Left forelimb (tissue), 1 donor: Measurements from ENCODE around the gene PLA2G15.
A peak's percentile ranks its signal among the peaks of the same experiment; 100 is the strongest.

Source experiments
- DNase-seq: peaks from one replicate; pipeline ENCODE4 v3.0.0-alpha.2; 2018; ENCODE audit warnings: low spot score

PLA2G15 gene

DNA sequence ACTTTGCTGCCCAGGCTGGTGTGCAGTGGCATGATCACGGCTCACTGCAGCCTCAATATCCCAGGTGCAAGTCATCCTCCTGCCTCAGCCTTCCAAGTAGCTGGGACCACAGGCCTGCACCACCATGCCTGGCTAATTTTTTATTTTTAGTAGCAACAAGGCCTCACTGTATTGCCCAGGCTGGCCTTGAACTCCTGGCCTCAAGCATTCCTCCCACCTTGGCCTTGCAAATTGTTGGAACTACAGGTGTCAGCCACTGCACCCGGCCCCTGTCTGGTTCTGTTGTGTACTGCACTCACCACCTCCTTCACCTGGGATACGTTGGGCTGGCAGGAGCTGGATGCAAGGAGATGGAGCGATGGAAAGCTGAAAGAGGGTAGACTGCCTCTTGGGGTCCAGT is 8.5 kb downstream of the PLA2G15 start:
- no peak for DNase-seq

DNA sequence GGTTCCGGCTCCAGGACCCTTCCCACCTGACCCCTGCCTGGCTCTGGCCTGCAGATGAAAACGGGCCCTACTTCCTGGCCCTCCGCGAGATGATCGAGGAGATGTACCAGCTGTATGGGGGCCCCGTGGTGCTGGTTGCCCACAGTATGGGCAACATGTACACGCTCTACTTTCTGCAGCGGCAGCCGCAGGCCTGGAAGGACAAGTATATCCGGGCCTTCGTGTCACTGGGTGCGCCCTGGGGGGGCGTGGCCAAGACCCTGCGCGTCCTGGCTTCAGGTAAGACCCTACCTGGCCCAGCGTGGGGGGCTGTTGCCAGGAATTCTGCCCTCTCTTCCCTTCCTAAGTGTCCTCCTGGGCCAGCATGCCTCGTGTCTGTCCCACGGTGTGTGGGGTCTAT is 10.5 kb downstream of the PLA2G15 start:
- no peak for DNase-seq

DNA sequence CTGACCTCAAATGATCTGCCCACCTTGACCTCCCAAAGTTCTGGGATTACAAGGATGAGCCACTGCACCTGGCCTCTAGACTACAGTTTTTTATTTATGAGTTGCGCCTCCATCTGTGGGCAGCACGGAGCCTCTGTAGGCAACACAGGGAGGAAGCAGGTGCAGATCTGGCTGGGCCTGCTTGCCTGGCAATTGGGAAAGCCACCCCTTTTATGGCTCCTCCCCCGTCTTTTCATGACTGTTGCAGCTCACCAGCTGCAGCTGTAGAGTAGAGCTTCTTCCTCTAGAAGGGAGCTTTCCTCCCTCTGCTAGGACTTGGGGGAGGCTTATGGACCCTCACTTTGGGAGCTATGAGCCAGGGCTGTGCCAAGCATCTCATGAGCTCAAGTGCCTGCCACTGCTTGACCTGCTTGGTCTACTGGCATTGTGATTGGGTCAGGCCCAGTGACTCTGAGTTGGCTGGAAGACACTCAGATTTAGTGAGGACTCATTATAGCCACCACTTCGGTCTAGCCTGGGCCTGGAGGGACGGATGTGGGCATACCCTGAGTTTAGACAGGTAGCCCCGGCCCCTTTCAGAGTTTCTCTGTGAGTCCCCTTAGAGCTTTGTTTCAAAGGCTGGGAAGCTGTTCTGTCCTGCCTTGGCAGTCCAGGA is 12.2 kb downstream of the PLA2G15 start:
- no peak for DNase-seq

DNA sequence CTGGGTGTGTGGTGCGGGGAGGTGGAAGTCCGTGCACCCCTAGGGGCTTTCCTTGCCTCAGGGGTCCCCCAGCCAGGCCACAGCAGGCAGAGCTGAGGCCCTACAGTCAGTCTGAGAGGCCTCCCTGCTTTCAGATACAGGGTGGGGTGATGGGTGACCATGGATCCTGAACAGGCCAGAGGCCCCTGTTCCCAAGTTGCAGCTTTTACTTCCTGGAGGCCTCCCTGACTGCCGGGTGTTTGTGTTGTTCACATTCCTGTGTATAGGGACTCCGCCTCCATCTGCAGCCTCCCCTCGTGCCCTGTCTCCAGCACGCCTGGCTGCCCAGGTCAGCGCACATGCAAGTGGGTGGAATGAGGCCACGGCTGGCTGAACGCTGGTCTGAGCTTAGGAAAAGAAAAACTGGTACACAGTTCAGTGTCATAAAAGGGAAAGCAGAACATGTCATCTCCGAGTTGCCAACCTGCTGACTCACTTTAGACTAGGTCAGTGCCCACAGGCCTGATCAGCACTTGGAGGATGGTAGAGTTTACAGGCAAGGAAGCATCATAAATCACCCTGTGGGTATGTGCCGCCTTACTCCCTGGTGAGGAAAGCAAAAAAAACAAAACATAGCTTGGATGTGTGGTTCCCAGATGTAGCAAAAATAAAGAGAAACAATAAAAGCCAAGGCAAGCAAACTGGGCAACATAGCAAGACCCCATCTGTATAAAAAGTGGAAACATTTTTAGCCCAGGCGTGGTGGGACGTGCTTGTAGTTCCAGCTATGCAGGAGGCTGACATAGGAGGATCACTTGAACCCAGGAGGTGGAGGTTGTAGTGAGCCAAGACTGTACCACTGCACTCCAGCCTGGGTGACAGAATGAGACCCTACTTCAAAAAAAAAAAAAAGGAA is 13.0 kb downstream of the PLA2G15 start:
- DNase-seq: no peak

DNA sequence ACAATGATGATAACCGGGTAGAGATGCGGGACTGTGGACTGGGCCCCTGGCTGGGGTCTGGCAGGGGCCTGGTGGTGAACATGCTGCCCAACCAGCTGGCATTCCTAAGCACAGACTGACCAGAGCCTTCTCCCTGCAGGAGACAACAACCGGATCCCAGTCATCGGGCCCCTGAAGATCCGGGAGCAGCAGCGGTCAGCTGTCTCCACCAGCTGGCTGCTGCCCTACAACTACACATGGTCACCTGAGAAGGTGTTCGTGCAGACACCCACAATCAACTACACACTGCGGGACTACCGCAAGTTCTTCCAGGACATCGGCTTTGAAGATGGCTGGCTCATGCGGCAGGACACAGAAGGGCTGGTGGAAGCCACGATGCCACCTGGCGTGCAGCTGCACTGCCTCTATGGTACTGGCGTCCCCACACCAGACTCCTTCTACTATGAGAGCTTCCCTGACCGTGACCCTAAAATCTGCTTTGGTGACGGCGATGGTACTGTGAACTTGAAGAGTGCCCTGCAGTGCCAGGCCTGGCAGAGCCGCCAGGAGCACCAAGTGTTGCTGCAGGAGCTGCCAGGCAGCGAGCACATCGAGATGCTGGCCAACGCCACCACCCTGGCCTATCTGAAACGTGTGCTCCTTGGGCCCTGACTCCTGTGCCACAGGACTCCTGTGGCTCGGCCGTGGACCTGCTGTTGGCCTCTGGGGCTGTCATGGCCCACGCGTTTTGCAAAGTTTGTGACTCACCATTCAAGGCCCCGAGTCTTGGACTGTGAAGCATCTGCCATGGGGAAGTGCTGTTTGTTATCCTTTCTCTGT is 14.0 kb downstream of the PLA2G15 start:
- DNase-seq: no peak

DNA sequence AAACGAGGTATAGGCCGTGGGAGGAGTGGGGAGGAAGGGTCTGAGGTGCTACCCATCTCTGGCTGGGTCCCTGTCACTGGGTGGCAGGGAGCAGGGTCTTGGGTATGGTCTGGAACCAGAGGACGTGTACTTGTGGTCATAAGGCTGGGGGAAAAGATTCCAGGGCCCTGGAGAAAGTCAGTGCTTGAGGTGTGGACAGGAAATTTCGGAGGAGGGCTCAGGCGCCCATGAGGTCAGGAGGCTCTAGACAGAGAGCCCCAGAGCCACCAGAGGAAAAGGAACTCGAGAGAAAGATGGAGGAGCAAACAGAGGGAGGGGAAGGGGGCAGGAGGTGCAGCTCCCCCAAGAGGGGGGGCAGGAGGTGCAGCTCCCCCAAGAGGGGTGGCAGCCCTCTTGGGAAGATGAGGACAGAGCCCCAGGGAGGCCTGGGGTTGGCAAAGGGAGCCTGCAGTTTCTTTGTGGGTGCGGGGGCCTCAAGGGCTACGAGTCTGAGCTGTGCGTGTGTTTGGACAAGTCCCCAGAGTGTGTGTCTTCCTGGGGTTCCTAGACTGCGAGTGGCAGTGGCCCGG is 18.5 kb downstream of the PLA2G15 start:
- DNase-seq: no peak

DNA sequence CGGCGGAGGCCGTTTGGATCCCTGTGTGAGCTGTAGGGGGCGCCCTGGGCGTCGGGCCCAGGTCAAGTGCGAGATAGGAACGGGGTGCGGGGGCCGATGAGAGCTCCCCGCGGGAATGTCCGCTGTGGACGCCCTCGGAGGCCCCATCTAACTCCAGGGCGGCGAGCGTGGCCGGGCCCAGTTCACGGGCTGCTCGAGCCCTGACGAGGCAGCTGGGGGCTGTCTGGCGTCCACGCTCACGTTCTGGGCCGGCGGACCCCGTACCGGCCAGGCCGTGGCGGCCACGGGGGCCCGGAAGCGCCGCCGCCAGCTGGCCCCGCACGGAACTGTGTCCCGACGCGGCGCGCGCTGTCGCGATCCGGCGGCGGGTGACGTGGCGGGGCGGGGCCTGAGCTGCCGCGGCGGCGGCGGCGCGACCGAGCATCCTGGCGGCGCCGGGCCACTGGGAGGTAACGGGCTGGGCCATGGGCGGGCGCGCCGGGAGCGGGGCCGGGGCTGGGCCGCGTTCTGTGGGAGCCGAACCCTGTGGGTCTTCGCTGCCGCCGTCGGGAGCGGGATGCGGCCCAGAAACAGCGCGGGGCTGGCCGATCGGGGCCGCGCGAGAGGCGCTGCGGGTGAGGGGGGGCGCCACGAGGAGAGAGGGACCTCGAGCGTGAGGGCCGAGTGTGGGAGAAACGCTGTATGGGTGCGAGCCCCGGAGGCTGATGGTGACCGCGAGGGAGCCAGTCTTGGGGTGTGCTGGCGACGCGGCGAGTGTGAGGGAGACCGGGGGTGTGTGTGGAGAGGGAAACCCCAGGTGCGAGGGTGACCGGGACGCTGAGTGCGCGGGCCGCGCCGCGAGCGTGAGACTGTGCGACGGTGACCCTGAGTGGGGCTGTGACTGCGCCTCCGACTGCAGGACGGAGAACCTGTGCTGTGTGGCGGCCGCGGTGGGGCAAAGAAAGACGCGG is 19.2 kb downstream of the PLA2G15 start, which contains the start of gene SLC7A6:
Gene SLC7A6 (plus strand): TSS at position 399 of the 950 bp plus-strand sequence. CDS start 10,201 bp downstream, outside the sequence.
- DNase-seq: peak; percentile 82

DNA sequence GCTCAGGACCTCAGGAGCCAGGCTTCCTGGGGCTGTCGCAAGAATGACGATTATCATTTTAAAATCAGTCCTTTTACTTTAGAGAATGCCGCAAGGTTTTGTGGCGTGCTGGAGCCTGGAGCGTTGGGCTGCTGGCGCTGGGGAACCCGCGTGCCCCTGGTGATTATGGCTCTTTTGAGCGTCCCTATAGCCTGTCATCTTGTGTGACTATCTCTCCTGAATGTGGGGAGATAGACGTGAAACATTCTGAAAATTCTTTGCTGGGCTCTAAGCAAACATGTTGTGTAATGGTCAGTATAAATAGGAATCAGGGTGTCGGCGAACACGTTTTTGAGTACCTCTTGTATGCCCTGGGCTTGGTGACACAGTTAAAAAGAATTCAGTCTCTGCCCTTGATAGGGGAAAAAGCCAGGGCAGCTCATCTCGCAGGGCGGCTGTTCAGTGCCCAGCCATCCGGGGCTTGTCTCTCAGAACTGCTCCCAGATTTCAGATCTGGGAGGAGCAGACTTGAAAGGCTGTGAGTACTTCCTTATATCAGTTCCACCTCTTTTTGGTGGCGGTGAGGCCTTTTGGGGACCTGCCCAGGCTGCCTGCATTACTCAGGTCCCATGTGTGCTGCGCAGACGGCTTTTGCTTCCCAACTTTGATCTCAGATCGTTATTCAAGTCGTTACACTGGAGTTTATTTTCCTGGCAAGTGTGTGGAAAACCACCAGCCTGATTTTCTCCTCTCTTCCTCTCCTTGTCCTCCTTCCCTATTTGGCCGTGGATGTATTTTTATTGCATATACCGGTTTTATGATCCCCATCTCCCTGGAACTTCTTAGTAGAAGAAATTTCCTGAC is 20.1 kb downstream of the PLA2G15 start:
- no peak for DNase-seq

DNA sequence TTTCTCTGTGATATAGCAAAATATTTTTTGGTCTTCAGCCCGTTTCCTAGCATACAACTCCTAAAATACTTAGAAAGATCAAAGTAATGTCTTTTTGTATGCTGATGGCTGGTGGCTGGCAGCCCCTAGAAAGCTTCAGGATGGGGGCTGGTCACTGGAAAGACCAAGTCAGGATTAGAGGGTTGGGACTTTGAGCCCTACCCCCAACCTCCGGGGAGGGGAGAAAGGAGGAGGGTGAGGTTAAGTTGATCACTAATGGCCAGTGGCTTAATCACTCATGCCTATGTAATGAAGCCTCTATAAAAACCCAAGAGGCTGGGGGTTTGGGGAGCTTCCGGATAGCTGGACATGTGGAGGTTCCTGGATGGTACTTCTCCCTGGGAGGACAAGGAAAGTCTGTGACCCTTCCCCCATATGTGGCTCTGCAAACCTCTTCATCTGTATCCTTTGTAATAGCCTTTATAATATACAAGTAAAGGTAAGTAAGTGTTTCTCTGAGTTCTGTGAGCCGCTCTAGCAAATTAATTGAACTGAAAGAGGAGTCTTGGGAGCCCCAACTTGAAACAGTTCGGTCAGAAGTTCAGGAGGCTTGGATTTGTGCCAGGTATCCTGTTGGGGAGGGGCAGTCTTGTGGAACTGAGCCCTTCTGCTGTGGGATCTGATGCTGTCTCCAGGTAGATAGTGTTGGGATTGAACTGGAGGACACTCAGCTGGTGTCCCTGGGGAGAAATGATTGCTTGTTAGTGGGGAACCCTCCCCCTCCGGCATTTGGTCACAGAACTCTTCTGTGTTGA is 22.6 kb downstream of the PLA2G15 start:
- DNase-seq: no peak

DNA sequence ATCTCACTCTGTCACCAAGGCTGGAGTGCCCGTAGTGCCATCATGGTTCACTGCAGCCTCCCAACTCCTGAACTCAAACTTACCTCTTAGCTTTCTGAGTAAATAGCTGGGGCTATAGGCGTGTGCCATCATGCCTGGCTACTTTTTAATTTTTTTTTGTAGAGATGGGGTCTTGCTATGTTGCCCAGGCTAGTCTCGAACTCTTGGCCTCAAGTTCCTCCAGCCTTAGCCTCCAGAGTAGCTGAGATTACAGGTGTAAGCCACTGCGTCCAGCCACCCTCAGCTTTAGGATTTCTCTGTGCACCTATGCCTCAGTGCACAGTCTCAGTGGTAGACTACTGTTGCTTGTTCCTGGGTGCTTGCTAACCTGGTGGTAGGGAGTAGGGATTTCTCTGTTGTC is 24.6 kb downstream of the PLA2G15 start:
- DNase-seq: no peak

DNA sequence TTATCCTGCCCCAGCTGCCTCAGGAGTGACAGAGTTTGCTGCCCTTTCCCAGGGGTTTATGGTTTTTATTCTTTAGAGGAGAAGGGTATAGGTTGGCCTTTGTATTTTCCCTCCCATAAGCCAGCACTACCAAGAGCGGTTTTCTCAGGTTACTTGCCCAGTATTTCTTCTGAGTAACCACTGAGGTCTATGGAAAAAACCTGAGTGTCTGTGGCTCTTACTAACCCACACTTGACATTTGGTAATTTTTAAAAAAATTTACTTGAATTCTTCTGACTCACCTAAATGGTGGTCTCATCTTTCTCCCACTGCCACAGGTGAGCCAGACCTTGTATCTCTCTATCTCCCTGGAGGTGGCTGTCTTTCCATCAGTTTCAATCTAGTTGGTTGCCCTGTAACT is 25.2 kb downstream of the PLA2G15 start:
- DNase-seq: no peak

DNA sequence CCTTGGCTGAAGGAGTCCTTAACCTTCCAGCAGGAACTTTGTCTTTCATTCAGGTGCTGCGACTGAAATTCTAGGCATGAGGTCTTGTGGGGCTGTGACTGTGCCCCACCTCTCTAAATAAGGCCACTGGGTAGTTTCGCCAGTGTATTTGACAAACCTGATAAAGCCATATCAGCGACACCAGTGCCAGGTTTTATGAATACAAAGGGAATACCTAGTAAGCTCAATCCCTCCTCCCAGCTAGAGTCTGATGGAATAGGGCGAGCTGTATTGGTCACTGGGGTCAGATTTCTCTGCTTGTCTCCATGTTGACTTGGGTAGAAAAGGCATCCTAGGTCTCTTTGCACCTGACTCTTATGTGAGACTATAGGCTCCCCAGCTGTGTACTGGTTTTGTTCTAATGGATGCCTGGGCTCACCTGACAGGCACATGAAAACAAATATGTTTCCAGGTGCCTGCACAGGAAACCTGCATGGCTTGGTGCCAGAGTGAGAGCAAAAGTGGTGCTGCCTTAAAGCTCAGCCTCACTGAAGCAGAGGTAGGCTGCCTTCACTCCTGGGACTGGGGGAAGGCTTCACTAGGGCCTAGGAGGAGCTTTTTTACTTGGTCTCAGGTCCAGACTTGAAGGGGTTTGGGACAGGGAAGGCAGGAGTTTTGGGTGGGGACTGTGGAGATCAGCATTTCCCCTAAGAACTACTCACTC is 27.5 kb downstream of the PLA2G15 start:
- DNase-seq: no peak

DNA sequence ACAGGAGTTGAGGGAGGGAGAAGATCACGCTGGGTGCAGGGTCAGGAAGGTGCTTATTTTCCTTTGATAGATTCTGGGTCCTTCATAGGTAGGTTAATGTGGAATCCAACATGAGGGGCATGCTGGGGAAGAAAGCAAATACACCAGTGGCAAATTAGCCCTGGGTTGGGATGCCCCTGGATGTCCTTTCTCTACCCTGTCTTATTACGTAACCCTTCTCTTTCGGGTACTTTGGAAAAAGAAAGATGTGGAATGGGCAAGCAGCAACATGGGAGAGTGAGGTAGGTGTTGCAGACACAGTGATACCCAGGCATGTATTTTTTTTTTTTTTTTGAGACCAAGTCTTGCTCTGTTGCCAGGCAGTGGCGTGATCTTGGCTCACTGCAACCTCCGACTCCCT is 28.3 kb downstream of the PLA2G15 start:
- no peak for DNase-seq

DNA sequence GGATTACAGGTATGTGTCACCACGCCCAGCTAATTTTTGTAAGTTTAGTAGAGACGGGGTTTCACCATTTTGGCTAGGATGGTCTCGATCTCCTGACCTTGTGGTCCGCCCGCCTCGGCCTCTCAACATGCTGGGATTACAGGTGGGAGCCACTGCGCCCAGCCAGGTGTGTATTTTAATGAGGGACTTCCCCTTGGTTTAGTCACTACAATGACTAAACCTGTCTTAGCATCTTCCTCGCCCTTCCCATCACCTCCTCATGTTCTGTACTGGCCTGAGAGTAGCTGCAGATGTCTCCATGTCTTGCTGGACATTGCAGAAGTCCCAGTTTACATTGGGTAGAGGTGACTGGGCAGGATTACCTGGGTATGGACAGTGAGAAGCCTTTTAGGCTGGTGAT is 28.7 kb downstream of the PLA2G15 start:
- DNase-seq: no peak

DNA sequence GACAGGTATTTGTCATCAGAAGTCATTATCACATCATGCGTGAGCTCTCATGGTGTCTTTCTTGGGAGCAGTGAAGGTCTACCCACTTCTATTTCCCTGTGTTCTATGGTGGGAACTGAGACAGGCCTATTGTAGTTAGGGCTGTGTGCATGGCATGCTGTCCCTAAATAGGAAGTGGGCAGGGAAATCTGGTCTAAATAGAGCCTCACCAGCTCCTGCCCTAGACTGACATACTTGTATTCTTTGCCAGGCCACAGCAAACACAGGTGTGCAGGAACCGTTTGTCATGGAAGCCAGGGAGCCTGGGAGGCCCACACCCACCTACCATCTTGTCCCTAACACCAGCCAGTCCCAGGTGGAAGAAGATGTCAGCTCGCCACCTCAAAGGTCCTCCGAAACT is 29.3 kb downstream of the PLA2G15 start:
- no peak for DNase-seq

DNA sequence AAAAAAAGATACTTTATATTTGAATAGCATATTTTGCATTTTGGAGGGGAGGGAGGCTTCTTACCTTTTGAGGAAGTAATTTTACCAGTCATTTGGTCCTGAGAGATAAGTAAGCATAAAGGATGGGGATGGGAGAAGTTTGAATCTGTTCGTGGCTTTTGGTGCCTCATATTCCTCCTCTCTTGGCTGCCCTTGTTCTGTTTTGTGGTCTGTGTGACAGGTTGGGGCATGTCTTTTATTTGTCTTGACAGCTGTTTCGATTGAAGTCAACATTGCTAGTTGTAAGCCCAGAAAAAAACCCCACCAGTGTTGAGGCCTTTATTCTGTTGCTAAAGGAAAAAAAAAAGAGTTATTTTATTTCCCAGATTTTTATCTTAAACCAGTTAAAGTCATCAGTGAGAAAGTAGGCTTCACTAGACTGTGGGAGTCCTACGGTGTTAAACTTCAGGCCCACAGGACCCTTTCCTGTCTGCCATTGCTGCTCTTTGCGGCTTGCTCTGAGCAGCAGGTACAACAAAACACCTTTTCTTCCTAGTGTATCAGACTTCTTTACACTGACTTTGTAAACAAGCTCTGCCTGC is 30.5 kb downstream of the PLA2G15 start:
- DNase-seq: no peak

DNA sequence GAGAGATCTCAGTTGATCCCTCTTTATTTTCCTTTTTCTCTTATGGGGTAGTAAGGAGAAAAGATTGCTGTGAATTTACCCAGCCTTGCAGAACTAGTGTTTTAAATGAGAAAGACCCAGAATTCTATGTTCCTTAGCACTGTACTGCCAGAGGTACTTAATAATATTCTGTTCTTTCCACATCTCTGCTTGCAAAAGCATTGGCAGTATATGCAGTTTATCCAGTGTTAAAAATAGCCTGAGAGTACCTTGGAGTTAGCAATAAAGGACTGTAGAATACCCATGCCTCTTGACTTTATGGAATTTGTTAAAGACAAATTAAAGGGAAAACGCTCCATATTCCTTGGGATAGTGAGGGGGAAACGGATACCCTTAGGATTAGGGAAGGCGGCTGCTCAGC is 31.1 kb downstream of the PLA2G15 start:
- no peak for DNase-seq
